WERI-Rb-1 (cell line): ENCODE data around the gene AAR2.

Experiments used
- DNase-seq: peaks from one replicate; pipeline ENCODE4 v3.0.0-alpha.2; 2020
- H3K27ac ChIP-seq: fragments of 250-450 bp; sonication (Bioruptor Pico); 2 replicates; pipeline ENCODE4 v1.5.1; 2020; ENCODE audit warnings: mild to moderate bottlenecking, moderate library complexity
- H3K27me3 ChIP-seq: fragments of 250-450 bp; sonication (Bioruptor Pico); 2 replicates; pipeline ENCODE4 v1.5.1; 2021; ENCODE audit warnings: mild to moderate bottlenecking, low read depth, moderate library complexity; ENCODE audit not compliant: insufficient read depth, severe bottlenecking
- H3K36me3 ChIP-seq: fragments of 250-450 bp; sonication (Bioruptor Pico); 2 replicates; pipeline ENCODE4 v1.5.1; 2020; ENCODE audit warnings: mild to moderate bottlenecking, moderate library complexity
- H3K4me3 ChIP-seq: 2 replicates; pipeline ENCODE4 v1.5.1; 2011; ENCODE audit warnings: low read depth, mild to moderate bottlenecking, control low read depth, low read length
- H3K9me3 ChIP-seq: fragments of 250-450 bp; sonication (Bioruptor Pico); 2 replicates; pipeline ENCODE4 v1.5.1; 2021; ENCODE audit warnings: mild to moderate bottlenecking, moderate library complexity; ENCODE audit not compliant: severe bottlenecking
- CTCF ChIP-seq: IDR thresholded peaks from 2 replicates; pipeline ENCODE4 v1.5.1; 2011; ENCODE audit warnings: low read depth, mild to moderate bottlenecking, control low read depth, inconsistent platforms, low read length

AAR2 gene

GRCh38 chr20:36279776-36280175 is 43.5 kb downstream of the AAR2 start:
- no peaks in the 10 kb centered on the region for H3K9me3 ChIP-seq
- H3K36me3 ChIP-seq, result no peaks in the 10 kb centered on the region
- peak overlapping the region; percentile 62; the same call in 1 of the 2 replicates for H3K27ac ChIP-seq
- H3K27me3 ChIP-seq, result no peaks in the 10 kb centered on the region
- peak; percentile 69 for DNase-seq
- no peak for TF ChIP-seq CTCF
- no peak overlapping the region for H3K4me3 ChIP-seq

- no peaks in the 10 kb centered on the region for H3K9me3 ChIP-seq
- H3K36me3 ChIP-seq, result no peaks in the 10 kb centered on the region
- no peak for DNase-seq
- no peak overlapping the region for H3K4me3 ChIP-seq
- no peak overlapping the region for H3K27ac ChIP-seq
- H3K27me3 ChIP-seq, result no peaks in the 10 kb centered on the region
- no peak for TF ChIP-seq CTCF
Measured at GRCh38 chr20:36281785-36282380, 45.6 kb downstream of the AAR2 start.

- H3K27me3 ChIP-seq, result no peaks in the 10 kb centered on the region
- no peaks in the 10 kb centered on the region for H3K36me3 ChIP-seq
- no peak for DNase-seq
- TF ChIP-seq CTCF, result no peak
- H3K9me3 ChIP-seq, result peaks cover 6% of the 10 kb centered on the region
- no peak overlapping the region for H3K27ac ChIP-seq
- no peak overlapping the region for H3K4me3 ChIP-seq
Measured at GRCh38 chr20:36284751-36285150, 48.5 kb downstream of the AAR2 start.

GRCh38 chr20:36285746-36286447 is 49.6 kb downstream of the AAR2 start:
- Histone ChIP-seq H3K27ac (no peak overlapping the region), H3K27me3 (no peaks in the 10 kb centered on the region), H3K36me3 (no peaks in the 10 kb centered on the region), H3K9me3 (peaks cover 6% of the 10 kb centered on the region), H3K4me3 (no peak overlapping the region)
- no peak for DNase-seq
- TF ChIP-seq CTCF, result no peak

GRCh38 chr20:36297656-36298055 is 61.4 kb downstream of the AAR2 start:
- H3K9me3 ChIP-seq, result no peaks in the 10 kb centered on the region
- no peak for DNase-seq
- no peaks in the 10 kb centered on the region for H3K27me3 ChIP-seq

More at GRCh38 chr20:36297656-36298055, 61.4 kb downstream of the AAR2 start:
- no peak for TF ChIP-seq CTCF
- no peaks in the 10 kb centered on the region for H3K36me3 ChIP-seq
- no peak overlapping the region for H3K4me3 ChIP-seq
- H3K27ac ChIP-seq, result peak overlapping the region; percentile 47
